HCT116 (cell line): ENCODE results near the gene IGF2R. TPM values are rescaled to one million over a fixed set of nuclear protein-coding genes. Genes with fewer than 3 reads are reported as not detected.

Experiments
- ATAC-seq: fragments of 200-7000 bp; cut with Tn5 transposase; 2 replicates; pipeline ENCODE4 v1.9.1; 2020; ENCODE audit warnings: mild to moderate bottlenecking, moderate library complexity
- BruUV-seq: library from RNA; stranded (reverse); fragments of 400-500 nt; replicated peaks from 2 replicates; lab custom pipeline; 2021; lab: Mats Ljungman, UMichigan
- CTCF ChIA-PET: fragments of 300-600 bp; sonication (Branson Sonifier 250); formaldehyde crosslinking; loops from one replicate; lab custom pipeline; 2021; ENCODE audit warnings: antibody characterized with exemption; lab: Charles Lee
- POLR2A ChIA-PET: fragments of 300-600, 350-600 bp; sonication (Branson Sonifier 250); formaldehyde crosslinking; loops from one replicate; lab custom pipeline; 2021; ENCODE audit warnings: antibody characterized with exemption; lab: Charles Lee
- RAD21 ChIA-PET, 2 experiments: fragments of 300-600 bp; sonication (Branson Sonifier 250); formaldehyde crosslinking; loops; one replicate each; lab custom pipeline; 2023; ENCODE audit warnings: low total read pairs in 2 of 2; ENCODE audit not compliant: uncharacterized antibody in 2 of 2, unreplicated experiment in 2 of 2, low non-redundant PET in 1 of 2; lab: Charles Lee
- DNase-seq: peaks from one replicate; pipeline ENCODE4 v3.0.0-alpha.2; 2010; ENCODE audit warnings: low read depth, low spot score
- H2AFZ ChIP-seq: fragments of 200-600 bp; shearing (Covaris generic), sonication (generic); 2 replicates; pipeline ENCODE4 v1.6.1; 2017; ENCODE audit warnings: low read depth, mixed run types, mixed read lengths, antibody characterized with exemption, low read length; ENCODE audit not compliant: poor library complexity, severe bottlenecking
- H3K27ac ChIP-seq: 2 replicates; pipeline ENCODE4 v1.5.1; 2012; ENCODE audit warnings: low read depth, low read length
- H3K27me3 ChIP-seq: fragments of 200-600 bp; sonication (generic); 2 replicates; pipeline ENCODE4 v1.6.1; 2016; ENCODE audit warnings: mixed run types, low read length, mixed read lengths; ENCODE audit not compliant: insufficient read depth
- H3K36me3 ChIP-seq, 2 experiments: fragments of 200-500 bp in 1 of 2; fragments of 200-600 bp in 1 of 2; sonication (Bioruptor generic) in 1 of 2; sonication (generic) in 1 of 2; 2 replicates each; pipeline versions ENCODE4 v1.5.1 to v1.6.1; 2014 to 2016; ENCODE audit warnings: low read length in 2 of 2, inconsistent platforms in 1 of 2, mixed read lengths in 1 of 2, mixed run types in 1 of 2; ENCODE audit not compliant: insufficient read depth in 2 of 2, control insufficient read depth in 1 of 2
- H3K4me1 ChIP-seq, 2 experiments: fragments of 200-600 bp in 1 of 2; sonication (generic) in 1 of 2; 2 replicates each; pipeline versions ENCODE4 v1.5.1 to v1.6.1; 2012 to 2017; ENCODE audit warnings: low read length in 2 of 2, inconsistent platforms in 1 of 2, mild to moderate bottlenecking in 1 of 2, mixed read lengths in 1 of 2, mixed run types in 1 of 2, moderate library complexity in 1 of 2; ENCODE audit not compliant: insufficient read depth in 2 of 2, control insufficient read depth in 1 of 2
- H3K4me2 ChIP-seq: fragments of 200-600 bp; sonication (generic); 2 replicates; pipeline ENCODE4 v1.6.1; 2017; ENCODE audit warnings: mixed run types, low read length, mixed read lengths
- H3K4me3 ChIP-seq, 2 experiments: fragments of 200-600 bp in 1 of 2; sonication (generic) in 1 of 2; replicated peaks in 1 of 2; 2 replicates each; pipeline ENCODE4 v1.5.1; 2011 to 2016; ENCODE audit warnings: low read length in 2 of 2, control low read depth in 1 of 2, low read depth in 1 of 2, mild to moderate bottlenecking in 1 of 2, mixed read lengths in 1 of 2, mixed run types in 1 of 2
- H3K79me2 ChIP-seq: fragments of 200-600 bp; sonication (generic); 2 replicates; pipeline ENCODE4 v1.6.1; 2017; ENCODE audit warnings: mild to moderate bottlenecking, mixed run types, low read length, moderate library complexity, mixed read lengths; ENCODE audit not compliant: insufficient read depth
- H3K9ac ChIP-seq: fragments of 200-600 bp; sonication (generic); 2 replicates; pipeline ENCODE4 v1.6.1; 2016; ENCODE audit warnings: low read length, mixed read lengths
- H3K9me2 ChIP-seq: fragments of 200-600 bp; sonication (generic), shearing (Covaris generic); 2 replicates; pipeline ENCODE4 v1.6.1; 2017; ENCODE audit warnings: mixed run types, mild to moderate bottlenecking, moderate library complexity; ENCODE audit not compliant: insufficient read depth
- H3K9me3 ChIP-seq, 2 experiments: fragments of 200-500 bp in 1 of 2; fragments of 200-600 bp in 1 of 2; sonication (Bioruptor generic) in 1 of 2; sonication (generic) in 1 of 2; 2 replicates each; pipeline ENCODE4 v1.6.1; 2014 to 2017; ENCODE audit warnings: low read length in 2 of 2, mixed read lengths in 2 of 2, inconsistent platforms in 1 of 2, low read depth in 1 of 2, mild to moderate bottlenecking in 1 of 2, mixed run types in 1 of 2, moderate library complexity in 1 of 2; ENCODE audit not compliant: control insufficient read depth in 1 of 2, insufficient read depth in 1 of 2
- H4K20me1 ChIP-seq: fragments of 200-600 bp; sonication (generic), shearing (Covaris generic); 2 replicates; pipeline ENCODE4 v1.6.1; 2017; ENCODE audit warnings: mixed run types, mild to moderate bottlenecking, moderate library complexity; ENCODE audit not compliant: insufficient read depth
- CBX3 ChIP-seq: IDR thresholded peaks from 2 replicates; pipeline ENCODE4 v1.6.1; 2012; ENCODE audit warnings: low read depth
- EGR1 ChIP-seq: IDR thresholded peaks from 2 replicates; pipeline ENCODE4 v1.6.1; 2012; ENCODE audit warnings: low read depth
- ELF1 ChIP-seq: IDR thresholded peaks from 2 replicates; pipeline ENCODE4 v1.6.1; 2012; ENCODE audit warnings: low read depth, borderline replicate concordance
- EZH2 ChIP-seq: fragments of 200-600 bp; sonication (generic); IDR thresholded peaks from 2 replicates; pipeline ENCODE4 v1.6.1; 2017; ENCODE audit warnings: antibody characterized with exemption, mixed run types
- EZH2phosphoT487 ChIP-seq: fragments of 200-600 bp; IDR thresholded peaks from 2 replicates; pipeline ENCODE4 v1.6.1; 2018; ENCODE audit warnings: antibody characterized with exemption, borderline replicate concordance
- JUND ChIP-seq: IDR thresholded peaks from 2 replicates; pipeline ENCODE4 v1.6.1; 2012
- POLR2A ChIP-seq: IDR thresholded peaks from 2 replicates; pipeline ENCODE4 v1.7.0; 2011; ENCODE audit warnings: borderline replicate concordance; ENCODE audit not compliant: insufficient read depth, insufficient read length; ENCODE audit errors: extremely low read depth
- POLR2AphosphoS5 ChIP-seq: IDR thresholded peaks from 2 replicates; pipeline ENCODE4 v1.6.1; 2011; ENCODE audit warnings: mild to moderate bottlenecking, low read depth, low read length, moderate library complexity
- RAD21 ChIP-seq: IDR thresholded peaks from 2 replicates; pipeline ENCODE4 v1.6.1; 2012; ENCODE audit warnings: low read depth, mild to moderate bottlenecking
- SIN3A ChIP-seq: IDR thresholded peaks from 2 replicates; pipeline ENCODE4 v1.6.1; 2012; ENCODE audit warnings: low read depth
- SRF ChIP-seq: IDR thresholded peaks from 2 replicates; pipeline ENCODE4 v1.6.1; 2012; ENCODE audit warnings: low read depth
- ZFX ChIP-seq: fragments of 450-650 bp; IDR thresholded peaks from 2 replicates; pipeline ENCODE4 v1.6.1; 2017
- ZNF274 ChIP-seq: fragments of 200-500 bp; sonication (Bioruptor generic); IDR thresholded peaks from 2 replicates; pipeline ENCODE4 v1.6.1; 2014; ENCODE audit warnings: mild to moderate bottlenecking, low read depth, low read length, inconsistent platforms
- intact Hi-C: fragments of 100-400 bp; cut with micrococcal nuclease; formaldehyde crosslinking; loops from 2 replicates; pipeline ENCODE4 v1.10.0; 2022
- total RNA-seq: library from RNA; stranded (reverse); gene quantifications from one replicate; pipeline ENCODE4 v1.2.1, GENCODE V29; 2021; ENCODE audit not compliant: unreplicated experiment
- TF ChIP-seq, protein P1 (sequence below): IDR thresholded peaks from 2 replicates; pipeline ENCODE4 v1.6.1; 2011; ENCODE audit warnings: mild to moderate bottlenecking, low read length, moderate library complexity; ENCODE audit not compliant: insufficient replicate concordance; ENCODE audit errors: extremely low read depth
- TF ChIP-seq, protein P2 (sequence below): IDR thresholded peaks from 2 replicates; pipeline ENCODE4 v1.6.1; 2012
- TF ChIP-seq, protein P3 (sequence below): IDR thresholded peaks from 2 replicates; pipeline ENCODE4 v1.6.1; 2012; ENCODE audit warnings: low read depth

Gene IGF2R
- total RNA-seq, 1 experiment from 2014 or later: 37.0 TPM

DNA sequence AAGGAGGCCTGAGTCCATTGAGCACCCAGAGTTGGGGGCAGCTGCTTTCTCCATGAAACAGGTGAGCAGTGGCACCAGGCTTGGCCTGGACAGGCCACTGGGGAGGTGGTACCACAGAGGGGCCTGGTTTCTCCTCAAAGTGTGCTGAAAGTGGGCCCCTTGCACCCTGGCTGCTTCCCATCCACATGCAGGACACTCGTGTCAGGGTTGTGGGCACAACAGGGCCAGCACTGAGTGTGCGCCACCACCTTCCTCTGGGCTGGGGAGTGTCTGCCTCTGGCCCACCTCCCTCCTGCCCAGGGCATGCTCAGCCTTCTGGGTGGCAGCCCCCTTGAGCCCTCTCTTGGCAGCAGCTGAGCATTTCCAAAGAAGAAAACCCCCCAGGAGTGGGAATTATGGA, 147.5 kb downstream of the IGF2R start:
- Histone ChIP-seq H4K20me1 (no peaks in the 10 kb centered on the region), H3K36me3 (no peaks in the 10 kb centered on the region), H3K79me2 (no peaks in the 10 kb centered on the region), H3K27me3 (no peaks in the 10 kb centered on the region), H2AFZ (no peak overlapping the region), H3K9ac (no peak overlapping the region), H3K27ac (no peak overlapping the region), H3K9me2 (no peaks in the 10 kb centered on the region), H3K4me3 (no peak overlapping the region), H3K9me3 (peaks cover 6% of the 10 kb centered on the region in 2 experiments; a peak in 1 of 4 replicates), H3K4me2 (no peak overlapping the region), H3K4me1 (no peaks in the 10 kb centered on the region)
- RAD21 ChIA-PET: no interaction called here
- TF ChIP-seq ZNF274 (no peak), POLR2AphosphoS5 (no peak), POLR2A (no peak)
- DNase-seq (no peak), ATAC-seq (no peak)
- BruUV-seq: no TSS peak
- POLR2A ChIA-PET: no interaction called here
- intact Hi-C loops: no loop called here
- CTCF ChIA-PET: no interaction called here

DNA sequence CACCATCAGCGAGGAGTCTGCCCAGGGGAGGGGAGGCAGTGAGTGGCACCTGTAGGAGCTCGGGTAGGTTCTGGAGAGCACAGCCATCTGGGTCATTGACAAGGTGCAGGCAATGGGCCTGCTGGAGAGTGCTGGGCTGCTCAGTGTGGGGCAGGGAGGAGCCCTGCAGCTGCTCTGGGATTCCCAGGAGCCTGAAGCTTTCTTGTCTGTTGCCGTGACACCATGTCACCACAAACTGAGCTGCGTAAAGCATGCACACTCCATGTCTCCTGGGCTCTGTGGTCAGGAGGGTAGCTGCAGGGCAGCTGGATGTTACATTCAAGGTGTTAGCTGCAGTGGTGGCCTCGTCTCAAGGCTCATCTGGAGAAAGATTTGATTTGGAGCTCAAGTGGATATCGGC, 148.3 kb downstream of the IGF2R start:
- CTCF ChIA-PET: no interaction called here
- Histone ChIP-seq H2AFZ (no peak overlapping the region), H3K27me3 (no peaks in the 10 kb centered on the region), H3K9me2 (no peaks in the 10 kb centered on the region), H3K4me1 (no peaks in the 10 kb centered on the region), H3K4me3 (no peak overlapping the region), H3K36me3 (no peaks in the 10 kb centered on the region), H3K9ac (no peak overlapping the region), H3K9me3 (peaks cover 6% of the 10 kb centered on the region in 2 experiments; a peak in 1 of 4 replicates), H3K79me2 (no peaks in the 10 kb centered on the region), H4K20me1 (no peaks in the 10 kb centered on the region), H3K27ac (no peak overlapping the region), H3K4me2 (no peak overlapping the region)
- RAD21 ChIA-PET: no interaction called here
- DNase-seq: no peak
- TF ChIP-seq SIN3A (no peak), ELF1 (no peak), JUND (no peak), POLR2AphosphoS5 (no peak), SRF (no peak), EZH2 (no peak), ZNF274 (no peak), CBX3 (no peak), RAD21 (no peak), POLR2A (no peak), ZFX (no peak), EZH2phosphoT487 (no peak), EGR1 (no peak)
- TF ChIP-seq, protein P1, sequence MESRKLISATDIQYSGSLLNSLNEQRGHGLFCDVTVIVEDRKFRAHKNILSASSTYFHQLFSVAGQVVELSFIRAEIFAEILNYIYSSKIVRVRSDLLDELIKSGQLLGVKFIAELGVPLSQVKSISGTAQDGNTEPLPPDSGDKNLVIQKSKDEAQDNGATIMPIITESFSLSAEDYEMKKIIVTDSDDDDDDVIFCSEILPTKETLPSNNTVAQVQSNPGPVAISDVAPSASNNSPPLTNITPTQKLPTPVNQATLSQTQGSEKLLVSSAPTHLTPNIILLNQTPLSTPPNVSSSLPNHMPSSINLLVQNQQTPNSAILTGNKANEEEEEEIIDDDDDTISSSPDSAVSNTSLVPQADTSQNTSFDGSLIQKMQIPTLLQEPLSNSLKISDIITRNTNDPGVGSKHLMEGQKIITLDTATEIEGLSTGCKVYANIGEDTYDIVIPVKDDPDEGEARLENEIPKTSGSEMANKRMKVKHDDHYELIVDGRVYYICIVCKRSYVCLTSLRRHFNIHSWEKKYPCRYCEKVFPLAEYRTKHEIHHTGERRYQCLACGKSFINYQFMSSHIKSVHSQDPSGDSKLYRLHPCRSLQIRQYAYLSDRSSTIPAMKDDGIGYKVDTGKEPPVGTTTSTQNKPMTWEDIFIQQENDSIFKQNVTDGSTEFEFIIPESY: no peak
- TF ChIP-seq, protein P2, sequence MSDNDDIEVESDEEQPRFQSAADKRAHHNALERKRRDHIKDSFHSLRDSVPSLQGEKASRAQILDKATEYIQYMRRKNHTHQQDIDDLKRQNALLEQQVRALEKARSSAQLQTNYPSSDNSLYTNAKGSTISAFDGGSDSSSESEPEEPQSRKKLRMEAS: no peak
- TF ChIP-seq, protein P3, sequence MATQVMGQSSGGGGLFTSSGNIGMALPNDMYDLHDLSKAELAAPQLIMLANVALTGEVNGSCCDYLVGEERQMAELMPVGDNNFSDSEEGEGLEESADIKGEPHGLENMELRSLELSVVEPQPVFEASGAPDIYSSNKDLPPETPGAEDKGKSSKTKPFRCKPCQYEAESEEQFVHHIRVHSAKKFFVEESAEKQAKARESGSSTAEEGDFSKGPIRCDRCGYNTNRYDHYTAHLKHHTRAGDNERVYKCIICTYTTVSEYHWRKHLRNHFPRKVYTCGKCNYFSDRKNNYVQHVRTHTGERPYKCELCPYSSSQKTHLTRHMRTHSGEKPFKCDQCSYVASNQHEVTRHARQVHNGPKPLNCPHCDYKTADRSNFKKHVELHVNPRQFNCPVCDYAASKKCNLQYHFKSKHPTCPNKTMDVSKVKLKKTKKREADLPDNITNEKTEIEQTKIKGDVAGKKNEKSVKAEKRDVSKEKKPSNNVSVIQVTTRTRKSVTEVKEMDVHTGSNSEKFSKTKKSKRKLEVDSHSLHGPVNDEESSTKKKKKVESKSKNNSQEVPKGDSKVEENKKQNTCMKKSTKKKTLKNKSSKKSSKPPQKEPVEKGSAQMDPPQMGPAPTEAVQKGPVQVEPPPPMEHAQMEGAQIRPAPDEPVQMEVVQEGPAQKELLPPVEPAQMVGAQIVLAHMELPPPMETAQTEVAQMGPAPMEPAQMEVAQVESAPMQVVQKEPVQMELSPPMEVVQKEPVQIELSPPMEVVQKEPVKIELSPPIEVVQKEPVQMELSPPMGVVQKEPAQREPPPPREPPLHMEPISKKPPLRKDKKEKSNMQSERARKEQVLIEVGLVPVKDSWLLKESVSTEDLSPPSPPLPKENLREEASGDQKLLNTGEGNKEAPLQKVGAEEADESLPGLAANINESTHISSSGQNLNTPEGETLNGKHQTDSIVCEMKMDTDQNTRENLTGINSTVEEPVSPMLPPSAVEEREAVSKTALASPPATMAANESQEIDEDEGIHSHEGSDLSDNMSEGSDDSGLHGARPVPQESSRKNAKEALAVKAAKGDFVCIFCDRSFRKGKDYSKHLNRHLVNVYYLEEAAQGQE: no peak
- intact Hi-C loops: no loop called here
- ATAC-seq: no peak
- POLR2A ChIA-PET: no interaction called here
- no TSS peak for BruUV-seq
